GM19438 (cell line): ENCODE results near the gene RHOJ.

Source experiments
- ATAC-seq: cut with Tn5 transposase; IDR thresholded peaks from one replicate; pipeline ENCODE4 v1.9.1; 2021; ENCODE audit warnings: low read depth; ENCODE audit not compliant: unreplicated experiment

RHOJ gene

DNA sequence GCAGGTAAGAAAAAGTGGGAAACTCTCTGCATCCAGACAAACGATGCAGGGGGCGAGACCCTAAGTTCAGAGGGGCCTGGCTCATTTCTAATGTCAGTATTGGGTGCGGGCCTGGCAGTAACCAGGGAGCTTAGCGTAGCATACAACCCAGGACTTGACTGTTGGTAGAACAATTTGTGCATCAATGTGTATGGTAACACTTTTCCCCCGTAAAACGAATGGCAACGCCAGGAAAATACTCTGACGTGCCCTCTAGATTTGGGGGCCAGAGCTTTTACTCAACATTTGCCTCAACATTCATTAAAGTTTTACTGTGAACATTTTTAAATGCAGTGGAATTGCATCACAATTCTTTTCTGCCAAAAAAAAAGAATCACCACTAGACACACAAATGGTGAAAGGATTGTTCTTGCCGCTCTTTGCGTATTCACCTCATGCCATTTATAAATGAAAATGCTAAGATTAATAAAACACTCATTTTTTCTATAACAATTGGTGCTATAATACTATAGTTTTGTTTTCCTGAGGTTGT lies 867 bp downstream of the RHOJ start:
- no peak for ATAC-seq

DNA sequence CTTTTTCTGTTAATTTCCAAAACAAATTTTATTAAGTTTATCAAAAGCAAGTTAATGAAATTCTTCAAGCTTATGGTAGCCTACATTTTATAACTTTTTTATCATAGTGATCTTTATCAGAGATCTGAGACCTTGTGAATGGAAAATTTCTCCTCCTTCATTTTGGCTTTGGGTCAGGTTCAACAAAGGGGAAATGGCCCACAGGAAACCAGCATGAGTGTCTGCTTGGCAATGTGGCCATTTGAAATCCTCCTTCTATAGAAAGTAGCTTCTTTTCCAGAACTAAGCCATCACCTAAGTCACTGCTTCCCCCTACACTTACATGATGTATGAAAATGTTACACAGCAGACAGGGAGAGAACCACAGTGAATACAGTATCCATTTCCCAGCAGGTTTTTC lies 1.6 kb downstream of the RHOJ start:
- no peak for ATAC-seq

DNA sequence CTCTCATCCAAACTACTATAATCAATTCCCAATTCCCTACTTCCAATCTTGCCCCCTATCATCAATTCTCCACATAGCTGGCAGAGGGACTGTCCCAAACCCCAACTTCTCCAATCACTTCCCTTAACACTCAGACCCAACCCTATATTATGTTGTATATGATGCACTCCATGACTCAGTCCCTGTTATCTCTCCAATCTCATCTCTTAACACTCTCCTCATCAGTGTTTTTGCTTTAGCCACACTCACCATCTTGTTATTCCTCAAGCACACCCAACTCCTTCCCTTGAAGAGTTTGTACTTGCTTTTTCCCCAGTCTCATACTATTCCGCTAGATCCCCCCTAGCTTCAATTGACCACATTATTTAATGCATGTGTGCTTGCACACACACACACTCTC lies 4.9 kb downstream of the RHOJ start:
- no peak for ATAC-seq

DNA sequence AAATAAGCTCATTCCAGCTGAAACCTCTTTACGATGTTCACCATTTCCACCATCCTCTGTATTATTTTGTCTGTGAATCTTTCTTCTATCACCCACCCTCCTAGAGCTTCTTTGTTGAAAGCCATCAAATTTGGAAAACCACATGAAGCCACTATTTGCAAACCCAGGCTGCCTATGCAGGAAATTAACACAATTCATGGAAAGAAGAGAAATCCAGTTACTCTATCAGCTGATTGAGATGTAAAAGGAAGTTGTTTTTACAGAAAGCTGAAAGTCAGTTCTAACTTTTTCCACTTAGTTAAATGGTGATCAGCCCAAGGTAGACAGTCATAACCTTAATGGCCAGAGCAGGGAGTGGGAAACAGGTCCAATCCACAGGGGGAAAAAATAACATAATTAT lies 6.6 kb downstream of the RHOJ start:
- no peak for ATAC-seq

DNA sequence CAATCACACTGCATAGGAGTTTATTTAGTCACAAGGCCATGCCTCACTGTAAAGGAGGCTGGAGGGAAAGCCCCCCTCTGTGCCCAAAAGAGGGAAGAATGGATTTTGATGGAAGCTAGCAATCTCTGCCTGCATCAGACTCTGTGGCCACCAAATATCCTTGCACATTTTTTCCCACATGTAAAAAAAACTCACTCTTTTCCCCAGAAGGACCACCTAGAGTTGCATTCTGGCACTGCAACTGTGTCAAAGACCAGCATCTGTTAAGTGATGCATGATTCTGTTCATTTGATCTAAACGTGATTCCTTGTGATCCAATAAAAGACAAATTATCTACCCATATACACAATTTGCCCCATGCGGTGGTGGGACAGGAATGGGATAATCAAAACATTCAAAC lies 8.0 kb downstream of the RHOJ start:
- ATAC-seq, result no peak

DNA sequence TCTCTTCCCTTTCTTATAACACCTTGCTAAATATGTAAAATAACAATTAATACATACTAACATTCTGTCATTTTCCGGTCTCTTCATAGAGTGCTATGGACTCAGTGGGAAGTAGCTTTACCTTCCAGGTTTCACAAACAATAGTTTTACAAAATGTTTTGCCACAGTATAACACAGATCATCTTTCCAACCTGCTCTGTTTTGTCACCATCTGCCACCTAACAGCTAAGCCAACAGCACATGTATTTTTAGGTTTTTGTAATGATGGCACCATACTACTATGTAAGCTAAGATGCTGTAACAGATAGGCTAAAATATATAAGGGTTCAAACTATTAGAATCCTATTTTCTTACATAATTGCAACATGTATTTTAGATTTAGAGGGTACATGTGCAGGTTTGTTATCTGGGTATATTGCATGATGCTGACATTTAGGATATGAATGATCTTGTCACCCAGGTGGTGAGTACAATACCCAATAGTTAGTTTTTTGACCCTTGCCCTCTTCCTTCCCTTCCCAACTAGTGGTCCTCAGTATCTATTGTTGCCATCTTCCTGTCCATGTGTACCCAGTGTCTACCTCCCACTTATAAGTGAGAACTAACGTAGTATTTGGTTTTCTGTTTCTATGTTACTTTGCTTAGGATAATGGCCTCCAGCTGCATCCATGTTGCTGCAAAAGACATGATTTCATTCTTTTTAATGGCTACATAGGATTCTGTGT lies 8.7 kb downstream of the RHOJ start:
- ATAC-seq, result no peak

GRCh38 chr14:63214417-63215196 lies 10.4 kb downstream of the RHOJ start:
- ATAC-seq, result no peak

DNA sequence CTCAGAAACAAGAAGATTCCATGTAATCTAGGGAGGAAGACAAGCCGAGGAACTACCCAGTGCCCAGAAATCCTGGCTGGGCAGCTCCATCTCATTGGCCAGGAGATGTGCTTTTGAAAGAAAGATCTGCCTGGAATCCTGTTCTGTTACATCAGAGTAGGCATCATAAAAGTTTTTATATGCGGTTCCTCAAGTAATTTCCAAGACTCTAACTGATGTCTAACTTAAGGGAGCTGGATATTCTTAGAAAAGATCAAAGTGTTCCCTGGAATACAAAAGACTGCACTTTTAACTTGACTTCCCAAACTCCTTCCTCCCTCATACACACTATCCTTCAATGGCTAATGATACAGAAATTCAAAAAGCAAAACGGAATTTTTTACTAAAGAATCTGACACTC lies 16.3 kb downstream of the RHOJ start:
- no peak for ATAC-seq

DNA sequence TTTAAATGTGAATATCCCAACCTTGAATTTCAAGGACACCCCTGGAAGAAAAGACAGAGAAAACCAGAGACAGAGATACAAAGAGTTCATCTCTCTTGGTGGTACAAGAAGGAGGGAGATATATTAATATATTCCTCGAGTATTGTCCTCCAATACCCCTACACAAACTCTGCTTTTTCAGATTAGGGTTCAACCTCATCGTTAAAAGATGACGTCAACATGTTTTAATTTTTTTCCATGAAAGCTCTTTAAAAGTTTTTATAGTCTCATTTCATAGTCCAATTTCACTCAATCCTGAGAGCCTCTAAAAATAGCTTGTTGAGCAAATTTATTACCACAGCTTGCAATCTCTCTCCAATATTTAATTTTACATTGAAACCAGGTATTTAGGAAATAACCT lies 19.4 kb downstream of the RHOJ start:
- ATAC-seq, result no peak

DNA sequence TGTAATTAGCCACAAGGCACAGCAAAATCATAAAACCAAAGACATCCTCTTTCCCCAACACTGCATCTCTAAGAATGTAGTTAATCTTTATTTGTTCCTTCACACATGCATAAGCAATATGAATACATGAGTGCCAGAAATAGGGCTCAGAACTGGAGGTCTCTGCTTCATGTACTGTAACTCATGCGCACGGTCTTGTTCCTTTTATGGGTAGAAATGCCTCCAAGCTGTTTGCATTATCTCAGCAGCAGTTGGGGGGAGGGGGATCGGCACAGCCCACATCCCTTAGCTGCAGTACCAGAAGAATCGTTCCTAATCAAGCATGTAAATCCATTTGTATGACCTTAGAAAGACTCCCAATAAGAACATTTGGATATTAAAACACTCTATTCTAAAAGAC lies 20.0 kb downstream of the RHOJ start:
- ATAC-seq, result no peak

GRCh38 chr14:63228217-63228616 lies 24.0 kb downstream of the RHOJ start:
- ATAC-seq, result no peak

- no peak for ATAC-seq
Measured at GRCh38 chr14:63229330-63230059, 25.3 kb downstream of the RHOJ start.

- no peak for ATAC-seq
Measured at GRCh38 chr14:63231766-63232165, 27.5 kb downstream of the RHOJ start.

DNA sequence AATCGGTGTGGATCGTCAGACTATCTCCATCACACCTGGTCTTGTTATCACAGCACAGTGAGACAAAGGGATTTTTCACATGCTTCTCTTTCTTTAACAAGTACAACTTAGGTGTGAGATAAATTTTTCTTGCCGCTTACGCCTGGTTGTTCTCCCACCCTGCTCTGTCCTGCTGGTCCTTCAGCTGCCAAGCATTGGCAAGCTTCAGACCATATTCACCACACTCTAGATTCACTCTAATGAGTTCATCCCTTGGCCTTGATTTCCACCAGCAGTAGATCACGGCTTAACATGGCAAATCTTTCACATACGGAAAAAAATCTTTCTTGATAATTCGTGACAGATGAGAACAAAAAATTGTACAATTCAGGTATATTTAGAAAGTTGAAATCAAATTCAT lies 33.5 kb downstream of the RHOJ start:
- no peak for ATAC-seq

- no peak for ATAC-seq
Measured at GRCh38 chr14:63240221-63240620, 36.0 kb downstream of the RHOJ start.

- ATAC-seq, result no peak
Measured at GRCh38 chr14:63241096-63241495, 36.9 kb downstream of the RHOJ start.

- no peak for ATAC-seq
Measured at GRCh38 chr14:63243646-63244045, 39.4 kb downstream of the RHOJ start.

DNA sequence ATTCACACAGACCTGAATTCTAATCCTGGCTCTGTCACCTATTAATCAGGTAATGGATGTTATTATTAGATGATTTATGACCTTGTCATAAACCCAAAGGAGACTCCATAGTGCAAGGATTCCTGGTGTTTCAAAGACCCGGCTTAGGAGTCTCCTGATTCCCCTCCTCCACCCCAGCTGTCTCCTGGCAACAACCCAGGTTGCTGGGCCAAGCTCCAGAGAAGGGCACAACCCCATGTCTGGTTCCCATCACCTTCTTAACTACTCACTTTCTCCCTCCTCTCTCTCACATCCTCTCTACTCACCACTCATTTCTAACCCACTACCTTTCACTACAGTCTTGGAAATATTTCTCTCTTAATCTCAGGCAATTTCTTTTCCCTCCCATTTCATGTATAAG lies 41.6 kb downstream of the RHOJ start:
- ATAC-seq, result no peak

DNA sequence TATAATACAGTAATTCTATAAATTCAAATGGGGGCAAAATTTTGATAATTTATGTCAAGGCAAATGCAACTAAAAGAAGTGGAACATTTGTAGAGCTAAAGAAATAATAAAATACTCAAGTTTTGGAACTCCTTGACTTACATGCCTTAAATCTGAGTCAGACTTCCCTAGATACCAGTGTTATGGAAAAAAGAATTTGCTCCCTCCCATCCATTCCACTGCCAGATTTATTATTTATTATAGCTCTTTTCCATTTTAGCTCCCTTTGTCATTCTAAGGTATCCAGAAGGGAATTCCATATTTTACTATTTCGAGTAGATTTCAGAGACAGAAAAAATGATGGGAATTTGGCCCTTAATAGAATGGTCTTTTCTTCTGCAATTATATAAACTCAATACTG lies 44.0 kb downstream of the RHOJ start:
- no peak for ATAC-seq

DNA sequence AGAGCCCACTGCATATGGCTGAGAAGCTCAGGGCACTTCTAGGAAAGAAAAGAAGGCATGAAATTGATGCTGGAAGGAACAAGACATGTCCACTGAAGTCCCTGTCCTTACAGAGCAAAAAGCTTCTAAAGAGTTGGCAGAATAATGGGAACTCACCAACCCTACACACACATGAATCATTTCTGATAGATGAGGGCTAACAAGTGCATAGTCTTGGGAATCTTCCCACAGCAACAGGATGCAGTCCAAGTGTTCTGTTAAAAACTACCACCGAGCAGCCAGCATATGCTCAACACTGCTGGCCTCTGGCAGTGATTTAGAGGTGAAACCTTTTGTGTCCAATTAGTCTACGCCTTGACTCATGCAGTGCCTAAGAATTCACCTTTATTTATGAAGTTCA lies 44.8 kb downstream of the RHOJ start:
- ATAC-seq, result no peak

DNA sequence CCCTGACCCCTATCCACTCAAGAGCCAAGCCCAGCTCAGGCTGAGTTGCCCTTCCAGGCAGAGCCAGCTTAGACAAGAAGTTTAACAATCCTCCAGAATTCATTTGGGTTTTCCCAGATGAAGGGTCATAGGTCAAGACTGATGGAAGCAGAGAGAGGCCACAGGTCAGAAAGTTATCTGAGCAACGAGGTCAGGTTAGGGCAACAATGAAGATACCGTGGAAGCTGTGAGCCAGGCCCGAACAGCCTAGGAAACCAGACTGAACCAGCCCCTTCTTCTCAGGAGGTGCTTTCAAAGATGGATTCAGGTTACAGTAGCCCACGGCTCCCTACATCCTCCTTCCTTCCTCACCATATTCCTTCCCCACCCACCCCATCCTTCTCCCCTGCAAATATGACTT lies 53.1 kb downstream of the RHOJ start:
- no peak for ATAC-seq
